ENCODE data around the gene HOOK2. TPM values are rescaled to one million over a fixed set of nuclear protein-coding genes. Genes with fewer than 3 reads are reported as not detected.

The HOOK2 gene
- total and polyA plus RNA-seq, 2 of the 13 experiments (the other 11 are each of a cell fraction or from before 2014, with no cell fraction given): 9.2 to 12.9 TPM

GRCh38 chr19:12801466-12802266, 26.3 kb upstream of the HOOK2 start, which contains the start of the genes PRDX2 and THSD8 (continued):
- TF ChIP-seq ZBTB26 (CRISPR knock-in tag; IDR thresholded peaks at IDR 0.05; ENCODE audit: borderline replicate concordance): peak; percentile 17; the same call in 1 of the 2 replicates
- TF ChIP-seq CBX1 (IDR thresholded peaks at IDR 0.05; ENCODE audit: low read depth): no peak
- 0 out of 2 replicates have a peak, but pooled peaks have one; percentile 78 for TF ChIP-seq ZNF276 (CRISPR knock-in tag; IDR thresholded peaks at IDR 0.05; ENCODE audit: low read depth)
- no peak for TF ChIP-seq NFIC (IDR thresholded peaks at IDR 0.05; ENCODE audit: low read length)
- TF ChIP-seq RAD21 (CRISPR knock-in tag; IDR thresholded peaks at IDR 0.05): peak; percentile 31
- TF ChIP-seq ZNF547 (CRISPR knock-in tag; IDR thresholded peaks at IDR 0.05): peak; percentile 93
- TF ChIP-seq, protein P1, sequence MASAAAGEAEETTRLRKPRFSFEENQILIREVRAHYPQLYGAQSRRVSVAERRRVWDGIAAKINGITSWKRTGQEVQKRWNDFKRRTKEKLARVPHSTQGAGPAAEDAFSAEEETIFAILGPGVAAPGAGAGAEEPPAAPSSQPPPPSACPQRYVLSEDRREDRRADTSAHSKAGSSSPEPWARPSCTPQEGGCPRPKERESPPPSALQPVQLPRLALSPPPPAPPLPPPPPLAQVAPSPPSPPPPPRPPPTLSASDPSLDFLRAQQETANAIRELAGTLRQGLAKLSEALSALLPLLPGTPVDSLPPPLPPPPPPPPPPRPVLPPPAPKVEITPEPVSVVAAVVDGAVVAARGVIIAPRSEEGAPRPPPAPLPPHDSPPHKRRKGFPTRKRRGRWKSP (CRISPR knock-in tag; IDR thresholded peaks at IDR 0.05): peak; percentile 71; the same call in 1 of the 2 replicates
- TF ChIP-seq AKAP8 (CRISPR knock-in tag; IDR thresholded peaks at IDR 0.05): peak; percentile 84
- TF ChIP-seq POLR2A (IDR thresholded peaks at IDR 0.05; ENCODE audit: insufficient read depth in 1 of 2, low read depth in 2 of 2, low read length in 2 of 2): peak; percentile 98 to 100
- TF ChIP-seq HNF4G (IDR thresholded peaks at IDR 0.05; ENCODE audit: borderline replicate concordance, low read depth, low read length): 0 out of 2 replicates have a peak, but pooled peaks have one; percentile 39
- 0 out of 2 replicates have a peak, but pooled peaks have one; percentile 31 for TF ChIP-seq HNF4G (CRISPR knock-in tag; IDR thresholded peaks at IDR 0.05; ENCODE audit: borderline replicate concordance, low read depth)
- peak; percentile 85 for TF ChIP-seq CCDC6 (CRISPR knock-in tag; IDR thresholded peaks at IDR 0.05)
- TF ChIP-seq, protein P2, sequence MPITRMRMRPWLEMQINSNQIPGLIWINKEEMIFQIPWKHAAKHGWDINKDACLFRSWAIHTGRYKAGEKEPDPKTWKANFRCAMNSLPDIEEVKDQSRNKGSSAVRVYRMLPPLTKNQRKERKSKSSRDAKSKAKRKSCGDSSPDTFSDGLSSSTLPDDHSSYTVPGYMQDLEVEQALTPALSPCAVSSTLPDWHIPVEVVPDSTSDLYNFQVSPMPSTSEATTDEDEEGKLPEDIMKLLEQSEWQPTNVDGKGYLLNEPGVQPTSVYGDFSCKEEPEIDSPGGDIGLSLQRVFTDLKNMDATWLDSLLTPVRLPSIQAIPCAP (CRISPR knock-in tag; IDR thresholded peaks at IDR 0.05; ENCODE audit: low read depth): 0 out of 2 replicates have a peak, but pooled peaks have one; percentile 4
- TF ChIP-seq HDAC1 (CRISPR knock-in tag; IDR thresholded peaks at IDR 0.05): peak; percentile 95
- TF ChIP-seq HMG20B (CRISPR knock-in tag; conservative IDR thresholded peaks at IDR 0.05): no peak; the same call in 1 of the 2 replicates
- TF ChIP-seq ZNF446 (CRISPR knock-in tag; IDR thresholded peaks at IDR 0.05): peak; percentile 89
- 0 out of 2 replicates have a peak, but pooled peaks have one; percentile 89 for TF ChIP-seq ZNF75D (CRISPR knock-in tag; IDR thresholded peaks at IDR 0.05; ENCODE audit: borderline replicate concordance)
- TF ChIP-seq ETV6 (CRISPR knock-in tag; conservative IDR thresholded peaks at IDR 0.05): no peak; the same call in 1 of the 2 replicates
- TF ChIP-seq IRF2 (CRISPR knock-in tag; IDR thresholded peaks at IDR 0.05): peak; percentile 76; the same call in 1 of the 2 replicates
- no peak for TF ChIP-seq NONO (IDR thresholded peaks at IDR 0.05)
- peak; percentile 96 for TF ChIP-seq NONO (CRISPR knock-in tag; conservative IDR thresholded peaks at IDR 0.05)
- no peak; the same call in 1 of the 2 replicates for TF ChIP-seq REPIN1 (CRISPR knock-in tag; IDR thresholded peaks at IDR 0.05; ENCODE audit: borderline replicate concordance, low read depth)
- 0 out of 2 replicates have a peak, but pooled peaks have one; percentile 13 for TF ChIP-seq STAT5B (CRISPR knock-in tag; IDR thresholded peaks at IDR 0.05)
- TF ChIP-seq, protein P3, sequence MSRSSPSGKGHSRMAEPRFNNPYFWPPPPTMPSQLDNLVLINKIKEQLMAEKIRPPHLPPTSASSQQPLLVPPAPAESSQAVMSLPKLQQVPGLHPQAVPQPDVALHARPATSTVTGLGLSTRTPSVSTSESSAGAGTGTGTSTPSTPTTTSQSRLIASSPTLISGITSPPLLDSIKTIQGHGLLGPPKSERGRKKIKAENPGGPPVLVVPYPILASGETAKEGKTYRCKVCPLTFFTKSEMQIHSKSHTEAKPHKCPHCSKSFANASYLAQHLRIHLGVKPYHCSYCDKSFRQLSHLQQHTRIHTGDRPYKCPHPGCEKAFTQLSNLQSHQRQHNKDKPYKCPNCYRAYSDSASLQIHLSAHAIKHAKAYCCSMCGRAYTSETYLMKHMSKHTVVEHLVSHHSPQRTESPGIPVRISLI (CRISPR knock-in tag; IDR thresholded peaks at IDR 0.05; ENCODE audit: borderline replicate concordance): peak; percentile 48; the same call in 1 of the 2 replicates

Data from HepG2 (cell line).